HCT116 (cell line): Measurements from ENCODE around the gene CUEDC1.

Experiments used
- EGR1 ChIP-seq: IDR thresholded peaks from 2 replicates; pipeline ENCODE4 v1.6.1; 2012; ENCODE audit warnings: low read depth
- ELF1 ChIP-seq: IDR thresholded peaks from 2 replicates; pipeline ENCODE4 v1.6.1; 2012; ENCODE audit warnings: low read depth, borderline replicate concordance
- EZH2 ChIP-seq: fragments of 200-600 bp; sonication (generic); IDR thresholded peaks from 2 replicates; pipeline ENCODE4 v1.6.1; 2017; ENCODE audit warnings: antibody characterized with exemption, mixed run types
- POLR2A ChIP-seq: IDR thresholded peaks from 2 replicates; pipeline ENCODE4 v1.7.0; 2011; ENCODE audit warnings: borderline replicate concordance; ENCODE audit not compliant: insufficient read depth, insufficient read length; ENCODE audit errors: extremely low read depth
- POLR2AphosphoS5 ChIP-seq: IDR thresholded peaks from 2 replicates; pipeline ENCODE4 v1.6.1; 2011; ENCODE audit warnings: mild to moderate bottlenecking, low read depth, low read length, moderate library complexity
- YY1 ChIP-seq: IDR thresholded peaks from 2 replicates; pipeline ENCODE4 v1.6.1; 2011; ENCODE audit warnings: low read length, low read depth, moderate library complexity, mild to moderate bottlenecking; ENCODE audit not compliant: insufficient replicate concordance; ENCODE audit errors: extremely low read depth
- ZNF274 ChIP-seq: fragments of 200-500 bp; sonication (Bioruptor generic); IDR thresholded peaks from 2 replicates; pipeline ENCODE4 v1.6.1; 2014; ENCODE audit warnings: mild to moderate bottlenecking, low read depth, low read length, inconsistent platforms
- TF ChIP-seq, protein P1 (sequence below): IDR thresholded peaks from 2 replicates; pipeline ENCODE4 v1.6.1; 2012
- TF ChIP-seq, protein P2 (sequence below): IDR thresholded peaks from 2 replicates; pipeline ENCODE4 v1.6.1; 2012; ENCODE audit warnings: low read depth
- TF ChIP-seq, protein P3 (sequence below), 3 experiments: fragments of 200-600 bp in 1 of 3; sonication (generic) in 1 of 3; IDR thresholded peaks in 2 of 3; conservative IDR thresholded peaks in 1 of 3; 2 replicates each; pipeline ENCODE4 v1.5.1; 2012 to 2017; ENCODE audit warnings: low read depth in 2 of 3, low read length in 2 of 3, antibody characterized with exemption in 1 of 3, borderline replicate concordance in 1 of 3, control low read depth in 1 of 3, mild to moderate bottlenecking in 1 of 3, mixed read lengths in 1 of 3, mixed run types in 1 of 3, moderate library complexity in 1 of 3; ENCODE audit not compliant: insufficient read depth in 1 of 3

DNA sequence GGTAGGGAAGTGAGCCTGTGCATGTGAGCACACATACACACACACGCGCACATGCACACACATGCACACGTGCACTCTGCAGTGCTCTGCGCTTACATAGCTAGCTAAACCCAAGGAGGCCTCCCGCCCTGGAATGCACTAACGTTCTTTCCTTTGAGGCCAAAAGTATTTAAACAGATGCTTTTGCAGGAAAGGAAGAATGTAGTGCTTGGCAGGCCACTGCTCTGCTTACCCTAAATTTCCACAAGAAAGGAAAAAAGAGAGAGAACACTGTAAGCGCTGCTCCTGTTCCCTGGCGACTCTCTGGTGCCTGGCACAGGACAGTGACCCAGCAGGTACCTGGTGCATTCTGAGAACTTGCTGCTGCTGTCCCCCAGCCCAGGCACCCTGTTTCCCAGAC is 74.1 kb downstream of the CUEDC1 start:
- TF ChIP-seq, protein P1, sequence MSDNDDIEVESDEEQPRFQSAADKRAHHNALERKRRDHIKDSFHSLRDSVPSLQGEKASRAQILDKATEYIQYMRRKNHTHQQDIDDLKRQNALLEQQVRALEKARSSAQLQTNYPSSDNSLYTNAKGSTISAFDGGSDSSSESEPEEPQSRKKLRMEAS: no peak
- no peak for TF ChIP-seq EGR1
- TF ChIP-seq, protein P2, sequence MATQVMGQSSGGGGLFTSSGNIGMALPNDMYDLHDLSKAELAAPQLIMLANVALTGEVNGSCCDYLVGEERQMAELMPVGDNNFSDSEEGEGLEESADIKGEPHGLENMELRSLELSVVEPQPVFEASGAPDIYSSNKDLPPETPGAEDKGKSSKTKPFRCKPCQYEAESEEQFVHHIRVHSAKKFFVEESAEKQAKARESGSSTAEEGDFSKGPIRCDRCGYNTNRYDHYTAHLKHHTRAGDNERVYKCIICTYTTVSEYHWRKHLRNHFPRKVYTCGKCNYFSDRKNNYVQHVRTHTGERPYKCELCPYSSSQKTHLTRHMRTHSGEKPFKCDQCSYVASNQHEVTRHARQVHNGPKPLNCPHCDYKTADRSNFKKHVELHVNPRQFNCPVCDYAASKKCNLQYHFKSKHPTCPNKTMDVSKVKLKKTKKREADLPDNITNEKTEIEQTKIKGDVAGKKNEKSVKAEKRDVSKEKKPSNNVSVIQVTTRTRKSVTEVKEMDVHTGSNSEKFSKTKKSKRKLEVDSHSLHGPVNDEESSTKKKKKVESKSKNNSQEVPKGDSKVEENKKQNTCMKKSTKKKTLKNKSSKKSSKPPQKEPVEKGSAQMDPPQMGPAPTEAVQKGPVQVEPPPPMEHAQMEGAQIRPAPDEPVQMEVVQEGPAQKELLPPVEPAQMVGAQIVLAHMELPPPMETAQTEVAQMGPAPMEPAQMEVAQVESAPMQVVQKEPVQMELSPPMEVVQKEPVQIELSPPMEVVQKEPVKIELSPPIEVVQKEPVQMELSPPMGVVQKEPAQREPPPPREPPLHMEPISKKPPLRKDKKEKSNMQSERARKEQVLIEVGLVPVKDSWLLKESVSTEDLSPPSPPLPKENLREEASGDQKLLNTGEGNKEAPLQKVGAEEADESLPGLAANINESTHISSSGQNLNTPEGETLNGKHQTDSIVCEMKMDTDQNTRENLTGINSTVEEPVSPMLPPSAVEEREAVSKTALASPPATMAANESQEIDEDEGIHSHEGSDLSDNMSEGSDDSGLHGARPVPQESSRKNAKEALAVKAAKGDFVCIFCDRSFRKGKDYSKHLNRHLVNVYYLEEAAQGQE: no peak
- TF ChIP-seq, protein P3, sequence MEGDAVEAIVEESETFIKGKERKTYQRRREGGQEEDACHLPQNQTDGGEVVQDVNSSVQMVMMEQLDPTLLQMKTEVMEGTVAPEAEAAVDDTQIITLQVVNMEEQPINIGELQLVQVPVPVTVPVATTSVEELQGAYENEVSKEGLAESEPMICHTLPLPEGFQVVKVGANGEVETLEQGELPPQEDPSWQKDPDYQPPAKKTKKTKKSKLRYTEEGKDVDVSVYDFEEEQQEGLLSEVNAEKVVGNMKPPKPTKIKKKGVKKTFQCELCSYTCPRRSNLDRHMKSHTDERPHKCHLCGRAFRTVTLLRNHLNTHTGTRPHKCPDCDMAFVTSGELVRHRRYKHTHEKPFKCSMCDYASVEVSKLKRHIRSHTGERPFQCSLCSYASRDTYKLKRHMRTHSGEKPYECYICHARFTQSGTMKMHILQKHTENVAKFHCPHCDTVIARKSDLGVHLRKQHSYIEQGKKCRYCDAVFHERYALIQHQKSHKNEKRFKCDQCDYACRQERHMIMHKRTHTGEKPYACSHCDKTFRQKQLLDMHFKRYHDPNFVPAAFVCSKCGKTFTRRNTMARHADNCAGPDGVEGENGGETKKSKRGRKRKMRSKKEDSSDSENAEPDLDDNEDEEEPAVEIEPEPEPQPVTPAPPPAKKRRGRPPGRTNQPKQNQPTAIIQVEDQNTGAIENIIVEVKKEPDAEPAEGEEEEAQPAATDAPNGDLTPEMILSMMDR (IDR thresholded peaks at IDR 0.05 in 2 of 3, conservative IDR thresholded peaks at IDR 0.05 in 1 of 3; ENCODE audit: borderline replicate concordance in 1 of 3, insufficient read depth in 1 of 3, low read depth in 2 of 3, low read length in 2 of 3): no peak
- TF ChIP-seq EZH2: no peak
- no peak for TF ChIP-seq POLR2AphosphoS5
- TF ChIP-seq ELF1: no peak
- TF ChIP-seq ZNF274: no peak
- TF ChIP-seq POLR2A: no peak
- TF ChIP-seq YY1: no peak
